GM18519 (cell line): ENCODE results near the gene CFAP47.
"Not testable (repeated sequence)": the region's sequence is repeated elsewhere in the genome, so short reads cannot be mapped to it uniquely, and the experiment has no call there.

ENCODE experiments used
- ATAC-seq: cut with Tn5 transposase; IDR thresholded peaks from one replicate; pipeline ENCODE4 v1.9.1; 2021; ENCODE audit warnings: mild to moderate bottlenecking, moderate library complexity; ENCODE audit not compliant: unreplicated experiment, low FRiP score

CFAP47 gene, protein sequence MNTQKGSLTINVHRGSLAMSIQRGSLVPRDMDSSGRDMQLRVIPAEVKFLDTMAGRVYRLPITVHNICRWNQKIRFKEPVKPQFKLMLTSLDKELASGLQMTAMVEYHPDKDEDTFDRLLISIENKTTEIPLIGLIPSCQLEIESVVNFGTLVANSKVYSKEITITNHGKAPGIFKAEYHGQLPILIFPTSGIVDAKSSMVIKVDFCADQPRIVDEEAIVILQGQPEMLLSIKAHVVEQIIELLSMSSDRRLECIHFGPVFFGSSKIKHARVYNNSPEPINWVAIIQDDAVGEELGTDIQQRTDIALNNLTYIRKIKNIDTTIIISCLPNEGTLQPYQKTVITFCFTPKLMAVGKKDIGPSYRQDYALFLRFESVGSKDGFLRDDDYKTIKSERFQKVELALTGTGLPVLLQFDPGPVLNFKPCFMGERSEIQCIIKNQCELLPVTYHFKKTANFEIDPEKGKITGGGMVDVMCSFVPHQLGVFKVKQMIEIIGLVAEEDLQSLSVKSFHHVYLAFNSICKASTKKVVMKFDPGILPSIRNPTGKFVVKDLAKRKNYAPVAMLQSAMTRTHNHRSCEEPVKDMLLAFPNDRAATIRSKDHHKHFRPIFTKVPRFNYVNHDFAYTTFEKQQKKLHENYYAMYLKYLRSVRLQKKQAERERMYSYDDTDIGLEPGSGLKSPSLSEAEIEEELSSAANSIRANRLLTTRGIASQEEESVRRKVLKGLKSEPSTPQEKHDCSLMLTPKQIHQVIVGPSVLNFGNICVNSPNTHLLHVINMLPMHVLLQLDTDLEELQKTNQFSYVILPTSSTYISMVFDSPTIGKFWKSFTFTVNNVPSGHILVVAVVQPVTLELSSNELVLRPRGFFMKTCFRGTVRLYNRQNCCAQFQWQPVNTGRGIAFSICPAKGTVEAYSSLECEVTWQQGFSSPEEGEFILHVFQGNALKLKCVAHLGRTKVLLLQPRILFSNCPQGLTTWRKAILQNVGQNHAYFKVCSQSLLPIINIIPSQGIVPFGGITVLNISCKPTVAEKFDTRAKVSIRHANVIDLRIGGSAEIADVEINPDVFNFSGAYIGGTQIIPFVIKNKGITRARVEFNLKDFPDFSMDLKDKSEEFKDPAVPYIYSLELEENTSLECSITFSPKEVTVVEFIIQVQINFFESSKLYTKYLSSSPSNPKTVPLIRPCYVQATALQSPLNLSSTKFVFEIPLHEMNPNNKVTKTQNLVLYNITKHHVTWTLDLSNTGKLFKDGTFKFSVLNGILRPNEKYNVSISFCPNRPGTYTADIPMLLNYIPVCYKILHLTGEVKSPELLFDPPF (N-terminal part only)

DNA sequence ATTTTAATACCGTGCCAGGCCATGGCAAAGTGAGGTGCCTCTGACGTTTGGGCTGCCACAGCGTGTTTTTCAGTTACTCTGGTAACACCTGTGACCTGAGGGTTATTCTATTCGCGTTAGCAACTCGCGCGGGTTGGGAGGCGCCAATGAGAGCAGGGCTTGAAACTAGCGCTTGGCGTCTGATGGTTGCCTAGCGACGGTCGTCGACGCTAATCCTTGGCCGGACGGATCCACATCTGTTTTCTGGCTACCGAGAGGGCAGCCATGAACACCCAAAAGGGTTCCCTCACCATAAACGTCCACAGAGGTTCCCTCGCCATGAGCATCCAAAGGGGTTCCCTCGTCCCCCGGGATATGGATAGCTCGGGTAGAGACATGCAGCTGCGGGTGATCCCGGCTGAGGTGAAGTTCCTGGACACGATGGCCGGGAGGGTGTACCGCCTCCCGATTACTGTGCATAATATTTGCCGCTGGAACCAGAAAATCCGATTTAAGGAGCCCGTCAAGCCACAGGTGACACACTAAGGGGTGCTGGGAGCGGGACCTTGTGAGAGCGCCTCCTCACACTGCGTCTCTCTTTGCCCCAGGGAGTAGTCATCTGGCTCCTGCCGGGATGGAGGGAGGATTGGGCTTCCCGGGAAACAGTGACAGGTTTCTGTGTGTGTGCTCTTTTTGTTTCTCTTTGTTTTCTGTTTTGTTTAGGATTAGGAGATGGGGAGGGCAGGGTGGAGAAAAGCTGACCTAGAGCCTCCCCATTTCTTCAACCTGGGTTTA is at the start of gene CFAP47:
CFAP47 (plus strand) TSS at position 199 of the 774 bp plus-strand sequence; CDS start at position 265, 66 bp downstream.
- ATAC-seq: no peak

DNA sequence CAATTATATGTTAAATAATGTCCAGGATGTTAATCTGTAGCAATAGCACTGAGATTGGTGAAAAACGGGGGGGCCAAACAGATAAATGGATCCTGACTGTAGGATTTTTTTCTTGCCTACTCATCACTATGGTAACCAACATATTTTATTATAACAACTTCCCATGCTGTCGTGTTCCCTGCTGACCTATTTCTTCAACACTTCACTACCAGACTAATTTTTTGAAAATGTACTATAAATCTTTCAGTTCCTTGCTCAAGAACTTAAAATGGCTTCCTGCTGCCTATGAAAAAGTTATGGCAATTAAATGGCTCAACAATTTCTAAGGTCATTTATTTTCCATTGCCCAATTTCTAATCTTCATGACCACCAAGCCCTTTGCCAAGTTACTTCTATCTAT is 38.9 kb upstream of the CFAP47 start:
- no peak for ATAC-seq

DNA sequence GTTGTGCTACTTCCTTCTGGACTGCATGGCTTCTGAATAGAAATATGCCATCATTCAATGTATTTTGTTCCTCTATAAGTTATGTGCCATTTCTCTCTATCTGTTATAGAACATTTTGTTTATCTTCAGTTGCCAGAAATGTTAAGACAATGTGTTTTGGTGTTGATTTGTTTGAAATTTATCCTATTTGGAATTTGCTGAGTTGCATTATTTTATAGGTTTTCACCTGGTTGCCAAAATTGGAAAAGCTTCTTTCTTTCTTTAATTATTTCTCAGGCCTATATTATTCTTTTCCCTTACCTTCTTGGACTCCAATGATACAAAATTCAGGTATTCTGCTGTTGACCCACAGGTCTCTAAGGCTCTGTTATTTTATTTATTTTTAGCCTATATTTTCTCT is 33.4 kb upstream of the CFAP47 start:
- ATAC-seq: no peak

DNA sequence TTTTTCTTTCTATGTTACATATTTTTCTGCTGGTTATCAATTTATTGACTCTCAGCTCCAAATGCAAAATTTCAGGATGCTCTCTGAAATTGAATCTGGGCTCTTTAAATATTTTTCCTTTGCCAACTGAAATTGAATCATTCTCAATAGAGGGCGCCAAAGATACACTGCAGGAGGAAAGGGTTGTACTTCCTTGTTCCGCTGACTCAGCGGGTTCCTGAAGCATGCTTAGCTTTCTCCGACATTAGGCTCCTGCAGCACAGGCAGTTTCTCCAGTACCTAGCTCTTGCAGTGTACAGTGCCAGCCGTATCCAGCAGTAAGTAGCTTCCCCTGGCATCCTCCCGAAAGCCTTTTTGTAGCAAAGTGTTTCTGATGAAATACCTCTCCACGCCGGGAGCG is 28.8 kb upstream of the CFAP47 start:
- no peak for ATAC-seq

DNA sequence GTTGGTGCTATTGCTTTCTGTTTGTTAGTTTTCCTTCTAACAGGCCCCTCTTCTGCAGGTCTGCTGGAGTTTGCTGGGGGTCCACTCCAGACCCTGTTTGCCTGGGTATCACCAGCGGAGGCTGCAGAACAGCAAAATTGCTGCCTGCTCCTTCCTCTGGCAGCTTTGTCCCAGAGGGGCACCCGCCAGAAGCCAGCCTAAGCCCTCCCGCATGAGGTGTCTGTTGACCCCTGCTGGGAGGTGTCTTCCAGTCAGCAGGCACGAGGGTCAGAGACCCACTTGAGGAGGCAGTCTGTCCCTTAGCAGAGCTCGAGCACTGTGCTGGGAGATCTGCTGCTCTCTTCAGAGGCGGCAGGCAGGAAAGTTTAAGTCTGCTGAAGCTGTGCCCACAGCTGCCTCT is 67.3 kb downstream of the CFAP47 start:
- not testable (repeated sequence) for ATAC-seq

DNA sequence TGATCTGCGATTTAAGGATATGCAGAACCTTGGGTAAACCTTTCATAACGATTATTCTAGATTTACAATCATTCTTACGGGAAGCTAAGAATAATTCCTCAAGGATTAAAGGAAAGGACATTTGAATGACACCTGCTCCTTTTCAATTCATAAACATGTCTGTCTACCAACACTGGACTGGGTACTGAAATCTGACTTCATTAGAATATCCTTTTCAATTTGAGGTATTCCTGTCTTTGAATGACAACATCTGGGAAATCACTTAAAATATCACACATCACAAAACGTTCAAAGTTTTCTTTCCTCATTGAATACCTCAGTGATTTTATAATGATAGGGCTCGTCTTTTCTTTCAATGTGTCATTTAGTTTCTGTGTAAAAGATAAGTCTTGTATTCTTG is 87.7 kb downstream of the CFAP47 start:
- ATAC-seq: no peak

DNA sequence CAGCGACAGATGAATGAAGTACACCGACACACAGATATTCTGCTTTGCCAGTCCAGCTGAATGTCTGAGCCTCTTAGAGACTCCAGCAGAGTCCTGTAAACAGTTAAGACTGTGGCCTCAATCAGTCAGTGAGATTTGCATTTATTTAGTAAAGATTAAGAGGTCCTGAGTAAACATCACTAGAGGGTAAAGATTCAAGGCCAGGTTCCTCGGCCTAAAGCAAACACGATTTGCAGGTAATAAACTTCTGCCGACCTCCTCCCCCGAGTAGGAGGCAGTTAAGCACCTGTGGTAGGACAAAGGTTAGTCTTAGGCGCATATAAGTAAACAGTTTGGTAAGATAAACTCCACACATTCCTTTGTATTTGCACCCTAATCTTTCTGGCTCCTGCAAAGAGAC is 99.6 kb downstream of the CFAP47 start:
- ATAC-seq: no peak

DNA sequence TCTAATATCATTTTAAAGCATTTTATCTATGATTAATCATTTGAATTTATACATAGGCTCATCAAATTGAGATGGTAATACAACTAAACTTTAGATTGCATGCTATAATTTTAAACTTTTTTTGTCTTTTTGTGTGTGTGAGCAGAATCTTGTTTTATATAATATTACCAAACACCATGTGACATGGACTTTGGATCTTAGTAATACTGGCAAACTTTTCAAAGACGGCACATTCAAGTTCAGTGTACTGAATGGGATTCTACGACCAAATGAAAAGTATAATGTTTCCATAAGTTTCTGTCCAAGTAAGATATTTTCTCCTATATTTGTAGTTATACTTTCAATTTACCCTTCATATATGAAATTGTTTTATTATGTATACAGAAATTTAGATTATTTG is 116.0 kb downstream of the CFAP47 start:
- ATAC-seq: no peak

DNA sequence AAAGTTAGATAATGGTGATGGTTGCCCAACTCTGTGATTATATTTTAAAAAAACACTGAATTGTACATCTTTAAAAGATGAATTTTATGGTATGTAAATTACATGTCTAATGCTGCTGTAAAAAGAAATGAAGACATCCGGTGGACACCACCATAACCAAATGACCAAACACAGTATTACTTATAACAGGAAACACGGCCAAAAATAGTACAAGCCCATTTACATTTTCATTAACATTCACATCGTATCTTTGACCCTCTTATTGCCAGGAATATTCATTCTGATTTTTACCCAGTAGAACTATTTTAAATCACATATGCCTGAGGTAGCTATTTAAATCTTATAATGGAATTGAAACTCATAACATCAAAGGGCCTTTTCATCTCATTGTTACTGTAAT is 143.2 kb downstream of the CFAP47 start:
- no peak for ATAC-seq

DNA sequence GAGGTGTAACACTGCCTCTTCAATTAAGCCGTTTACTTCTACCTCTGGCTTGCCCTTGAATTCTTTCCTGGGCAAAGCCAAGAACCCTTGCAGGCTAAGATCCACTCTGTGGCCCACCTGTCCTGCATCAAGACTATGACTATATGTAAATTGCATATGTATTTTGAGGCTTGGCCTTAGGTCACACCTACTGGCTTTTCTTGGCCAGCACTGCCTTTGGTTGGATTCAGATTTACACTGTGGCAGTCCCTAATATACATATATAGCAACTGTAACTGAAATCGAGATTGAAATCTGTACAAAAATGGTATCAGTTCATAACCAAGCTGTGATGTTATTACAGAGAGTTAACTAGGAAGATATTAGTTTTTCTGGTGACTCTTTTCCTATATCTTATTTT is 151.5 kb downstream of the CFAP47 start:
- no peak for ATAC-seq

DNA sequence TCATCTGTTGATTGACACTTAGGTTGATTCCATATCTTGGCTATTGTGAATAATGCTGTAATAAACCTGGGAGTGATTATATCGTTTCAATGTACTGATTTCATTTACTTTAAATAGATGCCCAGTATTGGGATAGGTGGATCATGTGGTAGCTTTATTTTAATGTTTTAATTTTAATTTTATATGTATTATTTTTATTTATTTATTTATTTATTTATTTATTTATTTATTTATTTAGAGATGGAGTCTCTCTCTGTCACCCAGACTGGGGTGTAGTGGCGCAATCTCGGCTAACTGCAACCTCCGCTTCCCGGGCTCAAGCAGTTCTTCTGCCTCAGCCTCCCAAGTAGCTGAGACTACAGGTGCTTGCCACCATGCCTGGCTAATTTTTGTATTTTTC is 155.5 kb downstream of the CFAP47 start:
- ATAC-seq: not testable (repeated sequence)

DNA sequence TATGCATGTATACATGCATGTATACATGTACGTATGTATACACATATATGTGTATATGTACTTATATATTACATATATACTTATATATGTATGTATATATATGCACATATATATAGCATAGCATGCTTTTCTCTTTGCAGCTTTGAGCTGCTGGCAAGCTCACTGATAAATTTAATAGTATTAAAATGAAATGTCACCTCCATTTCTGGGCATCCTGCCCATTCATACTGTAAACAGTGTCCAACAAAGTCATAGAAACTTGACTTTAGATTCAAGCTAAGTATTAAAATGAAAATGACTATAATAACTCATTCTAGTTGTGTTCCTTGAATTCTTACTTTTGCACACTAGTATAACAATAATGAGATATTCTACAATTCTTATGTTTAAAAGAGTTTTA is 163.7 kb downstream of the CFAP47 start:
- no peak for ATAC-seq

DNA sequence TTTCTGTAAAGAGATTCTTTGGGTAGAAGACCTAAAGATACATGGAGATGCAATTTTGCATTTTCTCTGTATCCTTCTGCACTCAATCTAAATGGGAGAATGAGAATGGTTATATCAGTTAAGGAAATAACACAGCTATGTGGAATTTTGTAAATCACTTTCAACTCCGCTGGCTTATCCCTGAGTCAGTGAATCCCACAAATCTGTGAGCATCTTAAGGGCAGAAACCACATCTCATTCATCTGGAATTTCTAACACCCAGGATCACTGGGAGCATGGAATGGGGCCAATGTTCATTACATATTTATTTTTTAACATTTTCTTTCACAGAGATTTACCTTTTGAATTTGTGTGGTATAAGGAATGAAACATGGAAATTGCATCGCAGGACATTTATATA is 167.8 kb downstream of the CFAP47 start:
- ATAC-seq: no peak

DNA sequence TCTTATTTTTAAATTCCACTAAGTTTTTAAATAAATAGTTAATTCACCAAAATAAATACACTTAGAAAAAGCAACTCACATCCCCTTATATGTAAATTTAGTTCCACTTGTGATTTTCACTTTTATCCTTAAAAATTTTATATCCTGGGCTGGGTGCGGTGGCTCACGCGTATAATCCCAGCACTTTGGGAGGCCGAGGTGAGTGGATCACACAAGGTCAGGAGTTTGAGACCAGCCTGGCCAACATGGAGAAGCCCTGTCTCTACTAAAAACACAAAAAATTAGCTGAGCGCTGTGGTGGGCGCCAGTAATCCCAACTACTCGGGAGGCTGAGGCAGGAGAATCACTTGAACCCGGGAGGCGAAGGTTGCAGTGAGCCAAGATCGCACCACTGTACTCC is 169.4 kb downstream of the CFAP47 start:
- not testable (repeated sequence) for ATAC-seq

DNA sequence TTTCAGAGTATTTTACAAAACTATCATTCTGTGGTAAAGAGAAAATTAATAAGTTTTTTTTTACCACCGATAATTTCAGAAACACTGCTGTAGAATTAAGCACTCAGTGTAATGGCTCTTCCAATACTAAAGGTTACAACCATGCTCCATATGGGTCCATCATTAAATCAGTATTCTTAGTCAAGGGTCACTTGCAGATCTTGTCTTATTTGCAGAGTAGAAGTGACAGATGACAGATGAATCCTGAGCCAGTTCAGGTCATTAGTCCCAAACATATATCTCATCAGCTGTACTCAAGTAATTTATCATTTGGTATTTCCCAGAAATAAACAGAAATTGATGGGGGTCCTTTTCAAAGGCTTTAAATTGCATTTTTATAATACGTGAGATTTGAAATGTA is 182.9 kb downstream of the CFAP47 start:
- ATAC-seq: no peak

DNA sequence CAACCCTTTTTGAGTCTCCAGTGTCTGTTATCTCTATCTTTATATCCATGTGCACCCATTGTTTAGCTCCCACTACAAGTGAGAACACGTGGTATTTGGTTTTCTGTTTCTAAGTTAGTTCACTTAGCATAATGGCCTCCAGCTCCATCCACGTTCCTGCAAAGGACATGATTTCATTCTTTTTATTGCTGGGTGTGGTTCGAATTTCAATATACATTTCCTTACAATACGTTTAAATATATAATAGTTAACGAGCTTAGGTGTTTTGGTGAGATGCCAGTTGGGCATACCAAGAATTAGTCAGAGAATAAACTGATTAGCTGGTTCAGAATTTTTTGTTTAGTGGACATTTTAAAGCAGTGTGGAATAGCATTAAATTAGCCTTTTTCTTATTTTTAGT is 196.7 kb downstream of the CFAP47 start:
- ATAC-seq: no peak

DNA sequence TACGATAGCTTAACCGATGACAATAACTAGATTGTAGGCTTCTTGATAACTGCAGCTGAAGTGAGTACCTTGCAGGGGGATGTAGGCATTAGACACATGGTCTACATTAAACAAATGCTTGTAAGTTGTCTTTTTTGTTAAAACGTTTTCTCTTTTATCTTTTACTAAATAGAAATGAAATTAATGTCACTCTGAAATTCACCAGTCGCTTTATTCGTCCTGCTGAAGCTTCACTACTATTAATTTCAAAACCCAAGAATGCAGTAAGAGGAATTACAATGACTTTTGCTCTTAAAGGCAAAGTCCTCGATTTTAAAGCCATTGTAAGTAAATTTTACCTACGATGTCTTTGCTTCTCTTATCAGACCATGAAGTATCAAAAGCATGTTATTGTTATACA is 239.7 kb downstream of the CFAP47 start:
- ATAC-seq: no peak

DNA sequence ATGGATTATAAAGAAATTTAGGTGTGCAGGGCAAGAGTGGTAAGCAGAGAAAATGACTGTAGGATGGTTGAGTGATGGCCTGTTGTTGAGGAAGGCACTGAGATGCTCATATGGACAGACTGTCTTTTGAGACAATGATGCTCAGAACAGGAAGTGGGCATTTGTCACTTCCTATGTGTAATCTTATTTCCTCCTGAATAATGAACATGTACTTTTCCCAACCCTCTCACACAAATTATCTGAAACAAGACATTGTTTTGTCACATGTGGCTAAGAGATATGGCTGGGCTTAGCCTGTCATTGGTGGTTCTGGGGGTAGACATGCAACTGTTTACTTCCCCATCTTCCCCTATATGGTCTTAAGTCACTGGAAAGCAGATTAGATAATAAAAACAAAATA is 240.5 kb downstream of the CFAP47 start:
- no peak for ATAC-seq

DNA sequence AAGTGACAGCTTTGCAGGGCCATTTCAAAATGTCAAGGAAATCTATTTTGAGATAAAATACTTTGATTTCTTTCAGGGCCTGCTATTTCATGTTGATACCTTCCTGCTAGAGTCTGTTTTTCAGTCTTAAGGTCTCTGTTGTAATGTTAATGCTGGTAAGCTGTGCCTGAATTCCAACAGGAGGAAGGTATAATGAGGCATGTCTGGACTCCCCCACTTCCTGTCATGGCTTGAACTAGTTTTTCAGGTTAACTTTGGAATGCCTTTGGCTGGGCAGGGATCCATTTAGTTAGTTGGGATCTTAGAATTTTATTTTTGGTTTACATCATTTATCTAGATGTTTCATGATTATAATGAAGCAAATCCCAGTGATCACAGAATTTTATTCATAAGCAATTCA is 279.0 kb downstream of the CFAP47 start:
- ATAC-seq: no peak

DNA sequence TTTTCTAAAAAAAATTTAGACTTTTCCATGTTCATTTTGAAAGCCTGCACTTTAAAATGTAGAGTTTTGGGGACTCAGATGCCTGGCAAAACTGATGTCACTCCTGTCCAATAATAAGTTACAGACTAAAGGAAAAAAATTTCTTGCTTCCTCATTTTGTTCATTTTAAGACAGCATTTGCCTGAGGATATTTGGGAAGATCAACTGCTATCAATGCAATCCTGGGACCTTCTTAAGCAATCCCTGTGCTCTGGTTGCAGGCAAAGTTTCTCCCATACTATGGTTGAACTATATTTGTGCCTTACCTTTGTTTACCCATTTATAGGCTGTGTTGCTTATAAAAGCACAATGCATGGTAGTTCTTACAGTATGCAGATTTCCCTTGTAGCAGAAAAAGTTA is 280.4 kb downstream of the CFAP47 start:
- no peak for ATAC-seq
